GM18505 (cell line): Measurements from ENCODE around the gene CLNK.

Experiments used
- ATAC-seq: cut with Tn5 transposase; IDR thresholded peaks from one replicate; pipeline ENCODE4 v1.9.1; 2021; ENCODE audit not compliant: unreplicated experiment
- POLR2A ChIP-seq: IDR thresholded peaks from 4 replicates; pipeline ENCODE4 v1.6.1; 2011; ENCODE audit warnings: borderline replicate concordance; ENCODE audit not compliant: insufficient read depth, insufficient read length; ENCODE audit errors: extremely low read depth

Gene CLNK

GRCh38 chr4:10605746-10606482 lies 78.7 kb downstream of the CLNK start:
- ATAC-seq, result no peak
- TF ChIP-seq POLR2A, result no peak

- TF ChIP-seq POLR2A, result no peak
- no peak for ATAC-seq
Observed at GRCh38 chr4:10605031-10605430, 79.5 kb downstream of the CLNK start.

- no peak for ATAC-seq
- no peak for TF ChIP-seq POLR2A
Observed at GRCh38 chr4:10599574-10599973, 85.0 kb downstream of the CLNK start.

- no peak for ATAC-seq
- no peak for TF ChIP-seq POLR2A
Observed at GRCh38 chr4:10598829-10599228, 85.7 kb downstream of the CLNK start.

GRCh38 chr4:10596586-10597290 lies 87.8 kb downstream of the CLNK start:
- no peak for TF ChIP-seq POLR2A
- no peak for ATAC-seq

GRCh38 chr4:10593130-10593529 lies 91.4 kb downstream of the CLNK start:
- TF ChIP-seq POLR2A, result no peak
- ATAC-seq, result no peak

- no peak for ATAC-seq
- no peak for TF ChIP-seq POLR2A
Observed at GRCh38 chr4:10590896-10591295, 93.7 kb downstream of the CLNK start.

GRCh38 chr4:10589799-10590198 lies 94.8 kb downstream of the CLNK start:
- TF ChIP-seq POLR2A, result no peak
- ATAC-seq, result no peak

- no peak for ATAC-seq
- TF ChIP-seq POLR2A, result no peak
Observed at GRCh38 chr4:10589321-10589720, 95.2 kb downstream of the CLNK start.

GRCh38 chr4:10587697-10588096 lies 96.9 kb downstream of the CLNK start:
- no peak for TF ChIP-seq POLR2A
- ATAC-seq, result no peak

GRCh38 chr4:10587296-10587695 lies 97.3 kb downstream of the CLNK start:
- ATAC-seq, result no peak
- TF ChIP-seq POLR2A, result no peak

- TF ChIP-seq POLR2A, result no peak
- peak; percentile 67 for ATAC-seq
Observed at GRCh38 chr4:10584042-10584441, 100.5 kb downstream of the CLNK start.

- TF ChIP-seq POLR2A, result no peak
- ATAC-seq, result no peak
Observed at GRCh38 chr4:10582951-10583350, 101.6 kb downstream of the CLNK start.

- no peak for TF ChIP-seq POLR2A
- no peak for ATAC-seq
Observed at GRCh38 chr4:10582059-10582686, 102.4 kb downstream of the CLNK start.
